Upper lobe of left lung (tissue), 6 donors: Measurements from ENCODE around the gene RPP25. TPM values are rescaled to one million over a fixed set of nuclear protein-coding genes. Genes with fewer than 3 reads are reported as not detected.

Experiments
- ATAC-seq, 2 donors: fragments of 200-7000 bp; cut with Tn5 transposase; one replicate each; pipeline ENCODE4 v1.9.1; 2022; ENCODE audit warnings: mild to moderate bottlenecking in 2 of 2, moderate library complexity in 2 of 2; ENCODE audit not compliant: low FRiP score in 2 of 2
- DNase-seq, 2 donors: peaks; one replicate each; pipeline ENCODE4 v3.0.0-alpha.2; 2019 to 2020
- H3K27ac ChIP-seq, 4 donors: fragments of 200-600 bp; sonication (generic); one replicate each; pipeline ENCODE4 v1.5.1; 2016 to 2019
- H3K27me3 ChIP-seq, 4 donors: fragments of 200-600 bp; sonication (generic); one replicate each; pipeline ENCODE4 v1.5.1; 2017 to 2019
- H3K36me3 ChIP-seq, 4 donors: fragments of 200-600 bp; sonication (generic); one replicate each; pipeline ENCODE4 v1.5.1; 2016 to 2019
- H3K4me1 ChIP-seq, 4 donors: fragments of 200-600 bp; sonication (generic); one replicate each; pipeline ENCODE4 v1.5.1; 2018 to 2019
- H3K4me3 ChIP-seq, 4 donors: fragments of 200-600 bp; sonication (generic); one replicate each; pipeline ENCODE4 v1.5.1; 2017 to 2019; ENCODE audit warnings: mild to moderate bottlenecking in 2 of 4, moderate library complexity in 1 of 4
- H3K9me3 ChIP-seq, 4 donors: fragments of 200-600 bp; sonication (generic); one replicate each; pipeline ENCODE4 v1.5.1; 2018 to 2019
- EP300 ChIP-seq, 4 donors: sonication (generic); formaldehyde crosslinking; IDR thresholded peaks; one replicate each; pipeline ENCODE4 v1.5.1; 2017; ENCODE audit warnings: antibody characterized with exemption in 4 of 4, control low read depth in 2 of 4
- POLR2A ChIP-seq, 4 donors: fragments of 450-650 bp; IDR thresholded peaks; one replicate each; pipeline ENCODE4 v1.5.1; 2016 to 2017; ENCODE audit warnings: antibody characterized with exemption in 4 of 4, mild to moderate bottlenecking in 2 of 4
- POLR2AphosphoS5 ChIP-seq, 2 donors: sonication (generic); formaldehyde crosslinking; IDR thresholded peaks; one replicate each; pipeline ENCODE4 v1.5.1; 2017; ENCODE audit warnings: antibody characterized with exemption in 2 of 2
- WGBS, 2 donors: methylation state at CpG; one replicate each; pipeline ENCODE4 v1.1.5; 2017 to 2018; 5-methylcytosine and 5-hydroxymethylcytosine counted together
- total RNA-seq, 6 donors: library from RNA; depleted of rRNA in 4 of 6; stranded (reverse); fragments of >200 nt in 4 of 6; gene quantifications; one replicate each; pipeline versions ENCODE4 v1.1.0 to v1.2.1, GENCODE V29; 2016 to 2021
- TF ChIP-seq, protein P1 (sequence below), 6 experiments: fragments of 450-650 bp in 4 of 6; fragments of 200-600 bp in 2 of 6; sonication (generic) in 2 of 6; IDR thresholded peaks; one replicate each; pipeline ENCODE4 v1.5.1; 2016 to 2019; ENCODE audit warnings: antibody characterized with exemption in 6 of 6
- donor health status: DM: no; HTN: no; CAD: no; lungs with moderate emphysema.
- donor health status: DM: no; HTN: yes; CAD: no; lungs with severe emphysema.

Gene RPP25
- total RNA-seq, 6 donors from 2014 or later = 9.4 to 28.4 (median 19.2) TPM

DNA sequence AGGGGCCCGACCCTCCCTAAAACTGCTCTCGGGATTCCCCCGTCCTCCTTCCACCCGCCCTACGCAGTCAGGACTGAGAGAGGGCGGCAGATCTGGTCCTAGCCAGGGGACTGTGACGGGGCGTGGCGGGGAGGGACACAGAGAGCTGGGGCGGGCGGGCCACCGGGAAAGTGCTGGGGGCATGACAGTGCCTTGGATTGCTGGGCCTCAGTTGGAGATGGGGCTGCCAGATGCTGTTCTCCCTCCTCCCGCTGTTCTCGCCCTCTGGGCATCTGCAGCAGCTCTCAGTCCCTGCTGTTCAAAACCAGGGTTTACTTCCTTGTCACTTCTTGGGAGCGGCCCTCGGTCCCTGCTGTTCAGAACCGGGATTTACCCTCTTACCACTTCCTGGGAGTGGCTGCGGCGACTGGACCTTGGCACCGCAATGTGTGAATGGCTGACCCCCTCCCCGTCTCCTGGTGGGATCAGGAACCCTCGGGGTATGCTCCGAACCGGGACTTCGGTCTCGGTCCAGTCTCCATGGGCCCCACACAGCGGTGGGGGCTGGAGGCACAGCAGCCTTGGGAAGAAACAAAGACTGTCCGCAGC is 1.8 kb upstream of the RPP25 start:
- Histone ChIP-seq H3K36me3 (no peaks in the 10 kb centered on the region), H3K4me1 (peaks cover 45 to 63% (median 52%) of the 10 kb centered on the region in 4 donors)

DNA sequence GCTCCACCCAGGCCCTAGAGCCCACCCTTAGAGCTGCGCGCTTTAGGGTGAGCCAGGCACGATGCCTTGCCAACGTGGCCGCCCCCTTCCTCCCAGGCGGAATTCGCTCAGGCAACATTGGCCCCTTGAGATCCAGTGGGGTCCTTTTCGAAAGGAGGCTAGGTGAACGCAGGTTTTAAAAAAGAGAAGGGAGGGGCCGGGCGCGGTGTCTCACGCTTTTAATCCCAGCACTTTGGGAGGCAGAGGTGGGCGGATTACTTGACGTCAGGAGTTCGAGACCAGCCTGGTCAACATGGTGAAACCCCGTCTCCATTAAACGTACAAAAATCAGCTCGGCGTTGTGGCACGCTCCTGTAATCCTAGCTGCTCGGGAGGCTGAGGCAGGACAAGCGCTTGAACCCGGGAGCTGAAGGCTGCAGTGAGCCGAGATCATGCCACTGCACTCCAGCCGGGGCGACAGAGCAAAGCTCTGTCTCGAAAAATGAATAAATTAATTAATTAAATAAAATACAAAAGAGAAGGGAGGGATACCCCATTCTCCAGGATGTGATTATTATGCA is 984 bp upstream of the RPP25 start:
- ATAC-seq (peak in 1 of 2 donors; percentile 34), DNase-seq (no peak)
- H3K4me3 ChIP-seq = peak overlapping the region; percentile 51 to 80 (median 64)
- TF ChIP-seq, protein P1, sequence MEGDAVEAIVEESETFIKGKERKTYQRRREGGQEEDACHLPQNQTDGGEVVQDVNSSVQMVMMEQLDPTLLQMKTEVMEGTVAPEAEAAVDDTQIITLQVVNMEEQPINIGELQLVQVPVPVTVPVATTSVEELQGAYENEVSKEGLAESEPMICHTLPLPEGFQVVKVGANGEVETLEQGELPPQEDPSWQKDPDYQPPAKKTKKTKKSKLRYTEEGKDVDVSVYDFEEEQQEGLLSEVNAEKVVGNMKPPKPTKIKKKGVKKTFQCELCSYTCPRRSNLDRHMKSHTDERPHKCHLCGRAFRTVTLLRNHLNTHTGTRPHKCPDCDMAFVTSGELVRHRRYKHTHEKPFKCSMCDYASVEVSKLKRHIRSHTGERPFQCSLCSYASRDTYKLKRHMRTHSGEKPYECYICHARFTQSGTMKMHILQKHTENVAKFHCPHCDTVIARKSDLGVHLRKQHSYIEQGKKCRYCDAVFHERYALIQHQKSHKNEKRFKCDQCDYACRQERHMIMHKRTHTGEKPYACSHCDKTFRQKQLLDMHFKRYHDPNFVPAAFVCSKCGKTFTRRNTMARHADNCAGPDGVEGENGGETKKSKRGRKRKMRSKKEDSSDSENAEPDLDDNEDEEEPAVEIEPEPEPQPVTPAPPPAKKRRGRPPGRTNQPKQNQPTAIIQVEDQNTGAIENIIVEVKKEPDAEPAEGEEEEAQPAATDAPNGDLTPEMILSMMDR (IDR thresholded peaks at IDR 0.05) = no peak
- TF ChIP-seq POLR2AphosphoS5 (IDR thresholded peaks at IDR 0.05) (no peak), POLR2A (IDR thresholded peaks at IDR 0.05) (no peak), EP300 (IDR thresholded peaks at IDR 0.05) (no peak)
- peaks cover 45 to 63% (median 52%) of the 10 kb centered on the region in 4 donors for H3K4me1 ChIP-seq
- H3K27ac ChIP-seq = peak overlapping the region; percentile 69 to 89 (median 80)
- H3K9me3 ChIP-seq = no peaks in the 10 kb centered on the region
- WGBS, 2 donors = 17 to 20% methylated on average over 22 to 25 of the region's 28 CpGs
- H3K36me3 ChIP-seq = no peaks in the 10 kb centered on the region
- peaks cover 0 to 6% (median 3%) of the 10 kb centered on the region in 4 donors for H3K27me3 ChIP-seq

More for the DNA sequence above, 1.8 kb upstream of the RPP25 start:
- WGBS, 2 donors = 4 to 5% methylated on average over 12 to 25 of the region's 28 CpGs
- TF ChIP-seq EP300 (IDR thresholded peaks at IDR 0.05) (no peak), POLR2A (IDR thresholded peaks at IDR 0.05) (peak in 1 of 4 donors; percentile 33), POLR2AphosphoS5 (IDR thresholded peaks at IDR 0.05) (peak; percentile 17 to 36)
- TF ChIP-seq, protein P1 (IDR thresholded peaks at IDR 0.05) = peak; percentile 19 to 74 (median 48)
- H3K27me3 ChIP-seq = peaks cover 0 to 6% (median 3%) of the 10 kb centered on the region in 4 donors
- peak overlapping the region in 2 of 4 donors; percentile 13 to 45 for H3K27ac ChIP-seq
- peak overlapping the region; percentile 15 to 80 (median 63) for H3K4me3 ChIP-seq
- ATAC-seq (peak; percentile 49 to 64), DNase-seq (peak; percentile 79 to 80)
- H3K9me3 ChIP-seq = no peaks in the 10 kb centered on the region

- DNase-seq (peak; percentile 85 to 95), ATAC-seq (peak; percentile 62 to 81)
- peaks cover 45 to 63% (median 52%) of the 10 kb centered on the region in 4 donors for H3K4me1 ChIP-seq
- H3K36me3 ChIP-seq = no peaks in the 10 kb centered on the region
- TF ChIP-seq EP300 (IDR thresholded peaks at IDR 0.05) (no peak), POLR2AphosphoS5 (IDR thresholded peaks at IDR 0.05) (peak; percentile 18 to 23), POLR2A (IDR thresholded peaks at IDR 0.05) (no peak)
- TF ChIP-seq, protein P1 (IDR thresholded peaks at IDR 0.05) = peak; percentile 31 to 83 (median 71)
- no peaks in the 10 kb centered on the region for H3K9me3 ChIP-seq
- WGBS, 2 donors = 24 to 62% methylated on average over 29 to 55 of the region's 88 CpGs
- H3K27ac ChIP-seq = peak overlapping the region; percentile 69 to 89 (median 80)
- peaks cover 0 to 6% (median 3%) of the 10 kb centered on the region in 4 donors for H3K27me3 ChIP-seq
- peak overlapping the region; percentile 51 to 80 (median 64) for H3K4me3 ChIP-seq
Observed at GRCh38 chr15:74955796-74956647, 550 bp downstream of the RPP25 start.

DNA sequence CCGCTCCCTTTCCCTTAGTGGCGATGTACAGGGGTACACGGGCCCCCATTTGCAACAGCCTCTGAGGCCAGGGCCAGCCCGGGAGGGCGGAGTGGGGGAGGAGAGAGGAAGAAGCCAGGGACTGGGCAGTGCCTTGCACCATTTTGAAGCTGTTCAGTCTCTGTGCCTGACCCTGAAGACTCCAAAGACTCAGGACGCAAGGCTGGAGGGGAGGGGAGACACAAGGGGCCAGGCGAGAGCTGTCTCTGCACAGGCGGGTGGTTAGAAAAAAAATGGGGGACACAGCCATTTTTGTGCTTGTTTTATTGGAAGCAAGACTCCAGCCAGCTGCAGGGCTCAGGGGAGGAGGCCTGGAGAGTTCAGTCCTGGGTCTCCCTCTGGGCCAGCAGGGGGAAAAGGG is 1.6 kb downstream of the RPP25 start:
- DNase-seq = no peak
- no peaks in the 10 kb centered on the region for H3K9me3 ChIP-seq
- no peak for ATAC-seq
- H3K36me3 ChIP-seq = no peaks in the 10 kb centered on the region
- H3K4me3 ChIP-seq = peak overlapping the region in 3 of 4 donors; percentile 51 to 80 (median 75)
- peaks cover 42 to 58% (median 54%) of the 10 kb centered on the region in 4 donors for H3K4me1 ChIP-seq
- peaks cover 0 to 6% (median 3%) of the 10 kb centered on the region in 4 donors for H3K27me3 ChIP-seq
- peak overlapping the region in 1 of 4 donors; percentile 47 for H3K27ac ChIP-seq
- 67 to 74% methylated on average over 8 of the region's 8 CpGs for WGBS, 2 donors
- TF ChIP-seq POLR2AphosphoS5 (IDR thresholded peaks at IDR 0.05) (no peak), POLR2A (IDR thresholded peaks at IDR 0.05) (no peak), EP300 (IDR thresholded peaks at IDR 0.05) (no peak)
- TF ChIP-seq, protein P1 (IDR thresholded peaks at IDR 0.05) = no peak
